HG03139 (cell line): ENCODE measurements around the gene RSAD2.
"Not testable (repeated sequence)": the region's sequence is repeated elsewhere in the genome, so short reads cannot be mapped to it uniquely, and the experiment has no call there.

Source experiments
- ATAC-seq: cut with Tn5 transposase; IDR thresholded peaks from one replicate; pipeline ENCODE4 v1.9.1; 2021; ENCODE audit not compliant: unreplicated experiment

The RSAD2 gene, protein sequence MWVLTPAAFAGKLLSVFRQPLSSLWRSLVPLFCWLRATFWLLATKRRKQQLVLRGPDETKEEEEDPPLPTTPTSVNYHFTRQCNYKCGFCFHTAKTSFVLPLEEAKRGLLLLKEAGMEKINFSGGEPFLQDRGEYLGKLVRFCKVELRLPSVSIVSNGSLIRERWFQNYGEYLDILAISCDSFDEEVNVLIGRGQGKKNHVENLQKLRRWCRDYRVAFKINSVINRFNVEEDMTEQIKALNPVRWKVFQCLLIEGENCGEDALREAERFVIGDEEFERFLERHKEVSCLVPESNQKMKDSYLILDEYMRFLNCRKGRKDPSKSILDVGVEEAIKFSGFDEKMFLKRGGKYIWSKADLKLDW

DNA sequence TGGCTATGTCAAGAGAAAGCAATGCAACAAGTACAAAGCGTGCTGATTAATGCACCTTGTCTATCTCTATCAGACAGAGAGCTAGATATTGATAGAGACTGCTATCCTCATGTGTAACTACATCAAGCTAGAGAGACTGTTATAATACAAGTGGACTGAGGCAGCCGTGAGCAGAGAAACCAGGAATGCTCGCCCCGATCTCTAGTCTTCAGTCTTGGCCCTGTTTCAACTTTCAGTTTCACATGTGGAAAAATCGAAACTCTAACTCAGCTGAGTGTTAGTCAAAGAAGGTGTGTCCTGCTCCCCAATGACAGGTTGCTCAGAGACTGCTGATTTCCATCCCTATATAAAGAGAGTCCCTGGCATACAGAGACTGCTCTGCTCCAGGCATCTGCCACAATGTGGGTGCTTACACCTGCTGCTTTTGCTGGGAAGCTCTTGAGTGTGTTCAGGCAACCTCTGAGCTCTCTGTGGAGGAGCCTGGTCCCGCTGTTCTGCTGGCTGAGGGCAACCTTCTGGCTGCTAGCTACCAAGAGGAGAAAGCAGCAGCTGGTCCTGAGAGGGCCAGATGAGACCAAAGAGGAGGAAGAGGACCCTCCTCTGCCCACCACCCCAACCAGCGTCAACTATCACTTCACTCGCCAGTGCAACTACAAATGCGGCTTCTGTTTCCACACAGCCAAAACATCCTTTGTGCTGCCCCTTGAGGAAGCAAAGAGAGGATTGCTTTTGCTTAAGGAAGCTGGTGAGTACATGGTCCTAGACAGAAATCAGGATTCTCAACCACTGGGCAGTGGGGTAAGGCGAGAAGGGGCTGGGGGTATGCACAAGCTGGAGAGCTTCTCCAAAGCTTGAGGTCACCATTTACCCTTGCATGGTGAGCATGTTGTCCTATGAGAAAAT is at the start of gene RSAD2:
Gene RSAD2, plus strand, starts transcription at position 376 of the 903 bp plus-strand sequence. Its CDS starts 24 bp downstream, at position 400.
- ATAC-seq: peak; percentile 67

DNA sequence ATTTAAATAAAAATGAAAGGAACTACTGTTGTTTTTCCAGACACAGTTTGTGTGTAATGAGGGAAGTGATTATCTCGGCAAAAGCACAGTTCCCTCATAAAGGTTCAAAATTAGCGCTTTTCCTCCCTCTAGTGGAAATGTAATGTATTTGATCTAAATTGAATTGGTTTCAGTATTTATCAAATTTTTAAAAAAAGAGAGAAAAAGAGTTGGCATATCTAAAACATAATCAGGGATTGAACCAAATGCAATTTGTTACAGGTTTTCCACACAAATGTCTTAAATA is 49.3 kb upstream of the RSAD2 start:
- ATAC-seq: no peak

DNA sequence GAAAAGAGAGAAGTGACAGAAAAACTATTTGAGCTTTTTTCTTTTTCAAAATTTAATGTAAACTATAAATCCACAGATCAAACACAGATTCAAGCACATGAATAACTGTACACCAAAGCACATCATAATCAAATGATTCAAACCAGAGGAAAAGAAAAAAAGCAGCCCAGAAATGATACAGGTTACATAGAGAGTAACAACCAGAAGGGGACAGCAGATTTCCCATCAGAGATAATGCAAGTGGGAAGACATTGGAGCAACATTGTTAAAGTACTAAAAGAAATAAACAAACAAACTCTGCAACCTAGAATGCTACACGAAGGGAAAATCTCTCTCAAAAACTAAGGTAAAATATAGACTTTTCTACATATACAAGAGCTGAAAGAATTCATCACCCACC is 46.3 kb upstream of the RSAD2 start:
- no peak for ATAC-seq

DNA sequence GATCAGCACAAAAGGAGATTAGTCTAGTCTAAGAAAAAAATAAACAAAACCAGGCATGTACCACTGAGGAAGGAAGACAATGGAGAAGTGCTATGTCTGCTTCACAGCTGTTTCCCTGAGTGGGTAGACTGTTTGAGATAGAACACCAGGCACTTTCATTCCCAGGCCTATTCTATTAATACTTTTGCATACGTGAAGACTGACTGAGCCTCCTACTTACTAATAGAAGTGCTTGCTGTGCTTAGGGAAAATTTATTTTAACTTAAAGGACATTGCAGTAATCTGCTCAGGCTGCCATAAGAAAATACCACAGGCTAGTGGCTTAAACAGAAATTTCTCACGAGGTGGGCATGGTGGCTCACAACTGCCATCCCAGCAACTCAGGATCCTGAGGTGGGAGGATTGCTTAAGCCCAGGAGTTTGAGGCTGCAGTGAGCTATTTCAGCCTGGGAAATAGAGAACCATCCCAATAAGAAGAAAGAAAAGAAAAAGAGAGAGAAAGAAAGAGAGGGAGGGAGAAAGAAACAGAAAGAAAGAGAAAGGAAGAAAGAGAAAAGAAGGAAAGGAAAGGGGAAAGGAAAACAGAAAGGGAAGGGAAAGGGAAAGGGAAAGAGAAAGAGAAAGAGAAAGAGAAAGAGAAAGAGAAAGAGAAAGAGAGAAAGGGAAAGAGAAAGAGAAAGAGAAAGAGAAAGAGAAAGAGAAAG is 44.8 kb upstream of the RSAD2 start:
- no peak for ATAC-seq

GRCh38 chr2:6833300-6833604 is 44.3 kb upstream of the RSAD2 start:
- ATAC-seq: no peak

DNA sequence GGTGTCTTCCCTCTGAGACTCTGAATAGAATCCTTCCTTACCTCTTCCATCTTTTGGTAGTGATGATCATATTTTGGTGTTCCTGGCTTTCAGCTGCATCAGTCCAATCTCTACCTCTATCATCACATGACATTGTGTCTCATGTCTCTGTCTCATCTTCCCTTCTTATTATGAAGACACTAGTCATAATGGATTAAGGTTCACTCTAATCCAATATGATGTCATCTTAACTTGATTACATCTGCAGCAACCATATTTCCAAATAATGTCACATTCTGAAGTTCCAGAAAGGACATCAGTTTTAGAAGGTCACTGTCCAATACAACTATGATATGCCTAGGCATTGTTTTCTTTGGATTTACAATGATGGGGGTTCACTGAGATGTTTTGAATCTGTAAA is 43.4 kb upstream of the RSAD2 start:
- ATAC-seq: no peak

DNA sequence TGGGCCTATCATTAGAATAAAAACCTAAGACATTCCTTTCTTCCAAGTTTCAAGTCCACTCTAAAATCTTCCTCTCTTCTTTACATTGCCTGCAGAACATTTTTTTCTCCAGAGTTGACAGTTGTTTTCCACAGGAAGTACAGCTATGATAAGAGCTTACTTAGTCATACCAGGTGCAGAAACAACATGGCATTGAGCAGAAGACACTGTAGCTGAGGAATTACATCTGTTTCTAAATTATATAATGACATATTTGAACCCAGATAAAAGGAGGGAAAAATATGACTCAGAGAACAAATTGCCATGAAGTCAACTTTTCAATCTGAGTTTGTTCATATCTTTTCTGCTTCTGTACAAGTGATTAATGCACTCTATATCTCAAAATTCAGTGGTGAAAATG is 42.1 kb upstream of the RSAD2 start:
- no peak for ATAC-seq

DNA sequence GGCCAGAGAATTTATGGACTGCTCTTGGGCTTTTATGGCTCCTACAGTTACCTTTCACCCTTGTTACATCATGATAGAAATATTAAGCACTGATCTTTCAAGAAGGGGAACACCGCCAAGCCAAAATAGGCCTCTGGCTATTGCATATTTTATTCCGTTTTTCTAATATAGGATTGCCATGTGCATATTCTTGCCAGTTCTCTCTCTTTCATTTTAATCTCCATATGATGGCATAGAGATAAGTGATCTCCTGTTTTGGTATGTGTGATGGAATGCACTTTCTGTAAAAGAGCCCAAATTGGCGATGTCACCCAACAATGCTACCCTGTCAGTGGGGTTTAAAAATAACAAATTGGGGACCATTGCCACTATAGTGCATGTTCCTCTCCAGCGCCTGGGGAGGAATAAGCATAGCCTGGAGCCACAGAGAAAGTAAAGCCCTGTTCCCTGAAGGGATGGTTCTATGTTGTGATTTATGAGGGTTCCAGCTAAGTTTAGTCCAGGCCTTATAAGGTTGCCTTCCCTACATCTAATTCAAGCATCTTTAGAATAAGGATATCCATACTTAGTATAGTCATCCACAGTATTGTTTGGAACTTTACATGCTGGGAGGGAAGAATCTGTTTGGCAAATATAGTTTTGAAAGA is 38.8 kb upstream of the RSAD2 start:
- ATAC-seq: no peak

DNA sequence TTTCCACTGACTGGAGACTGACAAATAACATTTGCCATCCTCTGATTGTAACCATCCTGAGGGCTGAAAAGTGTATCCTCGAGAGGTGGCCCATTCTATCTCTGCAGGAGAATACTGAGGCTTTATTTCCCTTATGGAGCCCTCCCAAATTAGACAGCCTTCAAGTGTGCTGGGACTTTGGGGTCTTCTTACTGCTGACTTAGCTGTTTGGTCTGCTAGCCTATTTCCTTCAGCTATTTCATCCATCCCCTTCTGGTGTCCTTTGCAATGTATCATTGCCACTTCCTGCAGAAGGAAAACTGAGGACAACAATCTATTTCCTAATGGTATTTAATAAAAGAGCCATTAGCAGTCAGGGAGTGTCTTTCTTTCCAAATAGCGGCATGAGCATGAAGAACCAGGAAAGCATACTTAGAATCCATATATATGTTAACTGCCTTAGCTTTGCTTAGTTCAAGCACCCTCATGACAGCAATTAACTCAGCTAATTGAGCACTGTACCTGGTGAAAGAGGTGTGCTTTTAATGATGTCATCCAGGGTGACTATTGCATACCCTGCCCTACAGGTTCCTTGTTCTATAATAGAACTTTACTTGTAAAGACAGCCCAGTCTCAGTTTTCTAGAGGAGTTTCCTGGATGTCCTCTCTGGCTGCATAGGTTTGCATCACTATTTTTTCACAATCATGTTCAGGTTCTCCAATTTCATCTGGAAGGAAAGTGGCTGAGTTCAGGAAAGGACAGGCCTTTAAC is 35.9 kb upstream of the RSAD2 start:
- ATAC-seq: no peak

DNA sequence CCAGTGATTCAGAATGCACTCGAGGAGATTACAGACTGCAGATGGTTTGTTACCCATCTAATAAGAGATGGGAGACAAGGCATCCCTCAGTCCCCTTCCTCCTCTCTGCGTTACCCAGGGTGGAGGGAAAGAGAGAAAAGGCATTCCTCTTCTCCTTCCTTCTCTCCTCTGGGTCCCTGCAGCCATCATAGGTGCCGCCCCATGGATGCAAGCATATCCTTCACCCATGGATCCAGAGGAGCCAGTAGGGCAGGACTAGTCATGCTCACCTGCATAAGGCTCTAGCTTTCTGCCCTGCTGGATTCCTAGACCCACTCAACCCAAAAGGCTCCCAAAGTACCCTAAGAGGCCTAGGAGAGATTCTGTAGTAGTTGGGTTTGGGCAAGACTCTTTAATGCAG is 32.3 kb upstream of the RSAD2 start:
- ATAC-seq: no peak

- ATAC-seq: no peak
Observed at GRCh38 chr2:6845903-6846302, 31.7 kb upstream of the RSAD2 start.

DNA sequence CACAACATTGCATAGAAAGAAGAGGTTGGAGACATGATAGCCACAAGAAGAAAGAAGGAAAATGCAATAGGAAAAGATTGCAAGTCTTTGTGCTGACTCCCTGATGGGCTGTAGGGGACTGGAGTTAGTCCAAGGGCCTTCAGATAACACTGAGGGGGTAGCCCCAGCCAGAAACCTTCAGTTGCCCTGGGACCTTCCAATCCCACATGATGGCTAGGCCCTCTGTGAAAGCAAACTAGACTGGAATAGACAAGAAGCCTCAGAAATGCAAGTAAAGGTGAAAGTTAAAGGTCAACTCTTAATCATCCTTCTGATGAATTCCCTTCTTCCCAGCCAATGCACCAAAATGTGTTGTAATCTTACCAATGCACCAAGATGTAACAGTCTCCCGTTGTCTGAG is 31.0 kb upstream of the RSAD2 start:
- ATAC-seq: no peak

DNA sequence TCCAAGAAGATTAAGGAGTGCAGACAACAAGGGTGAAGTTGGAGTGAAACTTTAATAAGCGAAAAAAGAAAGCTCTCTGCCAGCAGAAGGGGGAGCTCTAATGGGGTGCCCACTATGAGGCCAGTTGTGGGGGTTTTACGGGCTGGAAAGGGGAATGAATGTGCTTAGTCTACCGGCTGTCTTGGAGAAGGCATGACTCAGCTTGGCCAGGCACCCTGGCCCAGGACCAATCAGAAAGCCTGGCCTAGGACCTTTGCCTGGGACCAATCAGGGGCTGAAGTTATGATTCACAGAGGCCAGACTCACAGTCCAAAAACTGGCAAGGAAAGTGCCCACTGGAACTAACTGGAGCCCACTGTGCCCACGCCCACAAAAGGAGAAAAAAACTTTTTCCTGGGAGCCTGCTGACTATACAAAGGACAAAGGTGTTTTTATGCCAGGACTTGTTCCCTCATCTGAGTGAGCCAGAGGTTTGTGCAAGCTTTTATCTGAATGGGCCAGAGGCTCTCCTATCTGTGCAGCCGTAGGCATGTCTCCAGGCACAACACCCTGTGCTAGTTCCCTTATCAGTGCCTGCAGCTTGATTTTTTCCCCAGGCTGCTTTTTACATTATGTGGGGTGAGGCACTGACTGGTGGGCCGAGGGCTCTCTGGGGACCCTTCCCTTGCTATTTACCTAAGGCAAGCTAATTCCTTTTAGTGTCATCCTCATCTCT is 30.5 kb upstream of the RSAD2 start:
- no peak for ATAC-seq

DNA sequence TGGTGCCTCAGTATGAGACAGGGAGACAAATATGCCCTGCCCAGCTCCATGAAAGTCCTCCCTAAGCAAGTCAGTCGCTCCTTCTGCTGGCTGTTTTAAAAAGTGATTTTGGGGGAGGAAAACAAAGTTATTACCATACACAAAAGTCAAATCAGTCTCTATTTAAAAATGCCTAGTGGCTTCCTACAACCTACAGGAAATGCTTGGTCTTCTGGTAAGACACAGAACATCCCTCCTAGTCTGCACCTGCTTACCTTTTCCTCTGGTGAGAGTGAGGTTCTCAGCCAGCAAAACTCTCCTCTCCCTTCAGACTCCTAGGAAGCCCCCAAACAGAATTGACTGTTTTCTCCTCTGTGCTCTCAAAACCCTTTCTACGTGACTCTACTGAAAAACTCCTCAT is 25.4 kb upstream of the RSAD2 start:
- no peak for ATAC-seq

- ATAC-seq: no peak
Observed at GRCh38 chr2:6854416-6854815, 23.2 kb upstream of the RSAD2 start.

DNA sequence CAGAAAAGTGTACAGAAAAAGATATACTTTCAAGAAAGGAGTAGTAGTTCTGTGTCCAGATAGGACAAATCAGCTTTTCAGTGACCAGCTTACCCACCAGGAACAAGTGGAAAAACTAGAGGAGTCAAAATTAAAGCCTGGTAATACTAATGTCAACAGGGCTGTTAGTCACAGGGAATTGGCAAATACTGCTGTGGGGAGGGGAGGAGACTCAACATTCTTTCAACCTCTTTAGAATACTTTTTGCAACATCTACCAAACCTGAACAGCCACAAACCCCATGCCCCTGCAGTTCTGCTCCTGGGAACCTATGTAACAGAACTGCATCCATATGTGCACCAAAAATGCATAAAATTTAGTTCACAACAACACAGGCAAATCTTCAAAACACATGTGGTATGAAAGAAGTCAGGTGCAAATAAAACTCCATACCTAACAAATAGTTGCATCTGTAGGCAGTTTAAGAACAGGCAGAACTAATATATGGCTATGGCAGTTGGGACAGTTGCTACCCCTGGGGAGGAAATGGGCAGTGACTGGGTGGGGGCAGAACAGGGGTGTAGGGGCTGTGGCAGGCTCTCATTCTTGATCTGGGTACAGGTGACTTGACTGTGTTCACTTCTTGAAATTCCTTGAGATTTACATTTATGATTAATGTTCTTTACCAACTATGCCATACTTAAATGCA is 21.6 kb upstream of the RSAD2 start:
- ATAC-seq: no peak

- no peak for ATAC-seq
Observed at GRCh38 chr2:6856548-6856920, 21.0 kb upstream of the RSAD2 start.

DNA sequence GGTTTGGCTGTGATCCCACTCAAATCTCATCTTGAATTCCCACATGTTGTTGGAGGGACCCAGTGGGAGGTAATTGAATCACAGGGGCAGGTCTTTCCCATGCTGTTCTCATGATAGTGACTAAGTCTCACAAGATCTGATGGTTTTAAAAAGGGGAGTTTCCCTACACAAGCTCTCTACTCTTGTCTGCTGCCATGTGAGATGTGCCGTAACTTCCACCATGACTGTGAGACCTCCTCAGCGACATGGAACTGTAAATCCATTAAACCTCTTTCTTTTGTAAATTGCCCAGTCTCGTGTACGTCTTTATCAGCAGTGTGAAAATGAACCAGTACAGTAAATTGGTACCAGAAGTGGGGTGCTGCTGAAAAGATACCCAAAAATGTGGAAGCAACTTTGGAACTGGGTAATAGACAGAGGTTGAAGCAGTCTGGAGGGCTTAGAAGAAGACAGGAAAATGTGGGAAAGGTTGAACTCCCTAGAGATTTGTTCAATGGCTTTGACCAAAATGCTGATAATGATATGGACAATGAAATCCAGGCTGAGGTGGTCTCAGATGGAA is 19.0 kb upstream of the RSAD2 start:
- ATAC-seq: not testable (repeated sequence)

- ATAC-seq: no peak
Observed at GRCh38 chr2:6860296-6860695, 17.3 kb upstream of the RSAD2 start.
